GM23338 (cell line): Measurements from ENCODE around the gene FATE1. TPM values are rescaled to one million over a fixed set of nuclear protein-coding genes. Genes with fewer than 3 reads are reported as not detected.

Experiments used
- polyA plus RNA-seq: library from polyadenylated mRNA; unstranded; fragments of >200 nt; fragmentation: Nextera tagmentation; extraction: Ambion mirVana; gene quantifications from 2 replicates; pipeline ENCODE4 v1.2.1, GENCODE V29; 2016
- total RNA-seq: library from RNA; depleted of rRNA; stranded (reverse); fragments of >200 nt; shearing (Covaris generic); gene quantifications from 2 replicates; pipeline ENCODE4 v1.2.3, GENCODE V29; 2014; rRNA removed

FATE1 gene
- total and polyA plus RNA-seq, 2 experiments from 2014 or later: 0.31 TPM; not detected in 1

Other genes starting within 250 kb of the FATE1 start
- gene PASD1, start 152.4 kb upstream of the FATE1 start, total RNA-seq: 0.24 TPM in 1 of 2 replicates, not detected in the other
- gene PASD1, start 152.4 kb upstream of the FATE1 start, polyA plus RNA-seq: not detected in 2 replicates
- gene PRRG3, start 20.6 kb upstream of the FATE1 start, total RNA-seq: 1.6 and 10.6 TPM in 2 replicates
- gene PRRG3, start 20.6 kb upstream of the FATE1 start, polyA plus RNA-seq: 3.7 and 5.0 TPM in 2 replicates
- gene CNGA2, start 18.7 kb downstream of the FATE1 start, total RNA-seq: not detected in 2 replicates
- gene CNGA2, start 18.7 kb downstream of the FATE1 start, polyA plus RNA-seq: not detected in 2 replicates
- gene MAGEA4, start 196.9 kb downstream of the FATE1 start, total RNA-seq: 1.9 and 2.8 TPM in 2 replicates
- gene MAGEA4, start 196.9 kb downstream of the FATE1 start, polyA plus RNA-seq: 0.73 and 1.0 TPM in 2 replicates